B cell (primary cell): ENCODE measurements around the gene GUCA2A.

ENCODE experiments used
- EZH2 ChIP-seq: IDR thresholded peaks from 2 replicates; pipeline ENCODE4 v1.6.1; 2012; ENCODE audit warnings: borderline replicate concordance, low read depth, mild to moderate bottlenecking, moderate library complexity, low read length; ENCODE audit not compliant: insufficient read depth, poor library complexity, severe bottlenecking
- TF ChIP-seq, protein P1 (sequence below): fragments of 200-600 bp; IDR thresholded peaks from one replicate; pipeline ENCODE4 v1.8.0; 2022; ENCODE audit warnings: antibody characterized with exemption, mild to moderate bottlenecking

- TF ChIP-seq EZH2 = no peak
- TF ChIP-seq, protein P1, sequence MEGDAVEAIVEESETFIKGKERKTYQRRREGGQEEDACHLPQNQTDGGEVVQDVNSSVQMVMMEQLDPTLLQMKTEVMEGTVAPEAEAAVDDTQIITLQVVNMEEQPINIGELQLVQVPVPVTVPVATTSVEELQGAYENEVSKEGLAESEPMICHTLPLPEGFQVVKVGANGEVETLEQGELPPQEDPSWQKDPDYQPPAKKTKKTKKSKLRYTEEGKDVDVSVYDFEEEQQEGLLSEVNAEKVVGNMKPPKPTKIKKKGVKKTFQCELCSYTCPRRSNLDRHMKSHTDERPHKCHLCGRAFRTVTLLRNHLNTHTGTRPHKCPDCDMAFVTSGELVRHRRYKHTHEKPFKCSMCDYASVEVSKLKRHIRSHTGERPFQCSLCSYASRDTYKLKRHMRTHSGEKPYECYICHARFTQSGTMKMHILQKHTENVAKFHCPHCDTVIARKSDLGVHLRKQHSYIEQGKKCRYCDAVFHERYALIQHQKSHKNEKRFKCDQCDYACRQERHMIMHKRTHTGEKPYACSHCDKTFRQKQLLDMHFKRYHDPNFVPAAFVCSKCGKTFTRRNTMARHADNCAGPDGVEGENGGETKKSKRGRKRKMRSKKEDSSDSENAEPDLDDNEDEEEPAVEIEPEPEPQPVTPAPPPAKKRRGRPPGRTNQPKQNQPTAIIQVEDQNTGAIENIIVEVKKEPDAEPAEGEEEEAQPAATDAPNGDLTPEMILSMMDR = no peak
These were observed 725 bp downstream of the GUCA2A start for GRCh38 chr1:42163536-42164503.
